LNCaP clone FGC (cell line): ENCODE results near the gene NTPCR.

Experiments used
- DNase-seq: peaks from one replicate; pipeline ENCODE4 v3.0.0-alpha.2; 2011; ENCODE audit warnings: low read depth
- H3K4me3 ChIP-seq: 2 replicates; pipeline ENCODE4 v1.5.1; 2011; ENCODE audit warnings: mild to moderate bottlenecking, low read depth, low read length, control low read depth
- TF ChIP-seq, protein P1 (sequence below): IDR thresholded peaks from 2 replicates; pipeline ENCODE4 v1.5.1; 2012; ENCODE audit warnings: mild to moderate bottlenecking; ENCODE audit not compliant: control insufficient read depth, insufficient read depth; ENCODE audit errors: extremely low read depth

Gene NTPCR

DNA sequence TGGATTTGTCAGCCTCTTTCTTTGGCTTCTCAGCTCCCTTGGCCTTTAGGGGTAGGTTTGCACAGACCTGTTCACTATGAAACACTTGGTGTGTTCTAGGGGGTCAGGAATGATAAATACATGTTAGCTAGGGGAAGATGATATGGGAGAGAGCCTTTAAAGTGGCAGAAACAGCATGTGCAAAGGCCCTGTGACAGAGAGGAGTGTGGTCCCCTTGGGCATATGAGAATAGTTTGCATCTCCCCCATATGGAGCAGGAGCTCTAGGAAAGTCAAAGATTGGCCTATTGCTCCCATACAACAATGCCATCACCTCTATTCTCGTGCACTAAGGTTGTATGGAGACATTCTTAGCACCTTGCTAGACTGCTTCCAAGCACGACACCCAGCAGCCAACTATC lies 10.7 kb upstream of the NTPCR start:
- TF ChIP-seq, protein P1, sequence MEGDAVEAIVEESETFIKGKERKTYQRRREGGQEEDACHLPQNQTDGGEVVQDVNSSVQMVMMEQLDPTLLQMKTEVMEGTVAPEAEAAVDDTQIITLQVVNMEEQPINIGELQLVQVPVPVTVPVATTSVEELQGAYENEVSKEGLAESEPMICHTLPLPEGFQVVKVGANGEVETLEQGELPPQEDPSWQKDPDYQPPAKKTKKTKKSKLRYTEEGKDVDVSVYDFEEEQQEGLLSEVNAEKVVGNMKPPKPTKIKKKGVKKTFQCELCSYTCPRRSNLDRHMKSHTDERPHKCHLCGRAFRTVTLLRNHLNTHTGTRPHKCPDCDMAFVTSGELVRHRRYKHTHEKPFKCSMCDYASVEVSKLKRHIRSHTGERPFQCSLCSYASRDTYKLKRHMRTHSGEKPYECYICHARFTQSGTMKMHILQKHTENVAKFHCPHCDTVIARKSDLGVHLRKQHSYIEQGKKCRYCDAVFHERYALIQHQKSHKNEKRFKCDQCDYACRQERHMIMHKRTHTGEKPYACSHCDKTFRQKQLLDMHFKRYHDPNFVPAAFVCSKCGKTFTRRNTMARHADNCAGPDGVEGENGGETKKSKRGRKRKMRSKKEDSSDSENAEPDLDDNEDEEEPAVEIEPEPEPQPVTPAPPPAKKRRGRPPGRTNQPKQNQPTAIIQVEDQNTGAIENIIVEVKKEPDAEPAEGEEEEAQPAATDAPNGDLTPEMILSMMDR: no peak
- DNase-seq: no peak
- H3K4me3 ChIP-seq: no peak overlapping the region

GRCh38 chr1:232940262-232940661 lies 10.1 kb upstream of the NTPCR start:
- no peak for DNase-seq
- no peak overlapping the region for H3K4me3 ChIP-seq
- TF ChIP-seq, protein P1: no peak

GRCh38 chr1:232942413-232943294 lies 7.8 kb upstream of the NTPCR start:
- no peak overlapping the region for H3K4me3 ChIP-seq
- no peak for DNase-seq
- TF ChIP-seq, protein P1: no peak

- TF ChIP-seq, protein P1: no peak
- no peak overlapping the region for H3K4me3 ChIP-seq
Measured at GRCh38 chr1:232943679-232944252, 6.6 kb upstream of the NTPCR start.

DNA sequence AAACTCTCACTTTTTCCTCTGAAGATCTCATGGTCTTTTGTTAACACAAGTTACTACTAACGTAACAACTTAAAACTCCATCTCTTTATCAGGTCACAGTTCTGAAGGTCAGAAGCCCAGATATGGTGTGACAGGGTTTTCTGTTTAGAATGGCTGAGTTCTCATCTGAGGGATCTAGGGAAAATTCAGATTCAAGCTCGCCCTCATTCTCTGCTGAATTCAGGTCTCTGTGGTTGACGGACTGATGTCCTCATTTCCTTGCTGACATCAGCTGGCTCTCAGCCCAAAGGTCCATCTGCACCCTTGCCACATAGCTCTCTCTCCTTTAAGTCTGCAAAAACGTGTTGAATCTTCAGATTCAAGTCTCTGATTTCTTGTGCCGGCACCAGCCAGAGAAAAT lies 6.1 kb upstream of the NTPCR start:
- TF ChIP-seq, protein P1: no peak
- H3K4me3 ChIP-seq: no peak overlapping the region
- no peak for DNase-seq

More at GRCh38 chr1:232943679-232944252, 6.6 kb upstream of the NTPCR start:
- DNase-seq: no peak

DNA sequence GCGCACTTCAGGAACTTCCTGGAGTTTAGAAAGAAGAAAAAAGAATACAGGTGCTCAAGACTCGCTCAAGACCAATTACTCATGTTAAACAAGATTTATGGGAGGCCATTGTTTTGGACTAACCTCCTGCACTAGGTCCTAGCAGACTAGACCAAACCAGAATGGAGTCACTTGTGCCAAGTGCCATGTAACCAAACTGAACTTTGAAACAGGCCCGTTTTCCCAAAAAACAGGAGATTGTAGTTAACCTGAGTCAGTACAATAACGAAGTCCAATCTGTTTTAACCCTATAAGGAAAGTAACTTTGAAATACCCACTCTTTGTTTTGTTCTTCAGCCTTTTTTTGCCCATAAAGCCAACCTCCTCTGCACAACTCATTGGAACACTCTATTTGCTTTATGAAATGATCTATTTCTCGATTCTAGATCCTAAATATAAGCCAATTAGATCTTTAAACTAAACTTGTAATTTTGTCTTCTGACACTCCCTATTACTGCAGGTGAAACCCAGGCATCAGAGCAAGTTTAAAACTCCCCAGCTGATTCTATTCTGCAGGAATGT lies 695 bp upstream of the NTPCR start:
- DNase-seq: no peak
- TF ChIP-seq, protein P1: no peak

DNA sequence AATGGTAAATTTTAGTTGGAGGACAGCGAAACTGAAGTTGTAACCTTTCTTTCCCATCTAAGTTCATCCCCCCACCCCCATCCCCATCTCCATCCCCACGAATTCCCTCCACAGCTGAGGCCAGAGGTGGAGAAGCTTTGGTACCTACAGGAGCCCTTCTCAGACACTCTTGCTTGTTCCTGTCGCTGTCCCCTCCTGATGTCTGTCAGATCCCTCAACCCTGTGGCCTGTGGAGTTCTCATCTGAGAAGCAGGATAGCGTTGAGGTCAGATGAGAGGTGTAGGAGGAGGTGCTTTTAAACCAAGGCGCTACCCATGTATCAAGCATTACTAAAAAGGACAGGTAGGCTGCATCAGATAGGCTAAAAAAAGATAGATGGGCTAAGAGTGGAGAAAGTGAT lies 769 bp downstream of the NTPCR start:
- H3K4me3 ChIP-seq: peak overlapping the region; percentile 79
- peak; percentile 27 for DNase-seq
- TF ChIP-seq, protein P1: no peak

More for the DNA sequence above, 695 bp upstream of the NTPCR start:
- H3K4me3 ChIP-seq: peak overlapping the region; percentile 79
